K562 (cell line): ENCODE results near the gene SHISA2. TPM values are rescaled to one million over a fixed set of nuclear protein-coding genes. Genes with fewer than 3 reads are reported as not detected.

Experiments used
- ATAC-seq: fragments of 200-7000 bp; cut with Tn5 transposase; 3 replicates; pipeline ENCODE4 v1.9.1; 2020; ENCODE audit warnings: moderate library complexity
- BruUV-seq: library from RNA; stranded (reverse); fragments of 400-500 nt; replicated peaks from 2 replicates; lab custom pipeline; 2021; lab: Mats Ljungman, UMichigan
- CTCF ChIA-PET: fragments of 300-600 bp; formaldehyde crosslinking; extraction: SDS; loops from one replicate; lab custom pipeline; 2021; ENCODE audit warnings: low intra/inter-chr PET ratio; lab: Yijun Ruan, JAX
- POLR2A ChIA-PET: fragments of 300-600, 350-650 bp; sonication (Branson Sonifier 250); formaldehyde crosslinking; extraction: SDS; loops from one replicate; lab custom pipeline; 2021; ENCODE audit warnings: antibody characterized with exemption, inconsistent platforms; lab: Yijun Ruan, JAX
- DNase-seq, 4 experiments: peaks; one replicate each; pipeline versions ENCODE4 v3.0.0 to v3.0.0-alpha.2; 2011 to 2018; ENCODE audit warnings: low spot score in 3 of 4, mixed read lengths in 3 of 4; ENCODE audit errors: extremely low read depth in 1 of 4
- FAIRE-seq: peaks from 2 replicates; lab custom pipeline; 2011; peaks lifted over from hg19 to GRCh38; lab: Jason Lieb, UNC
- H2AFZ ChIP-seq: 2 replicates; pipeline ENCODE4 v1.6.0; 2011; ENCODE audit warnings: low read depth, low read length, control low read depth, inconsistent platforms
- H3K27ac ChIP-seq: fragments of 200-600 bp; 3 replicates; pipeline ENCODE4 v1.8.0; 2011; ENCODE audit warnings: low read depth, mild to moderate bottlenecking, control low read depth, inconsistent platforms, low read length, moderate library complexity, mixed read lengths; ENCODE audit errors: extremely low read depth
- H3K27me3 ChIP-seq, 2 experiments: fragments of 300-600 bp in 1 of 2; 2 replicates in 1 of 2; 3 replicates in 1 of 2; pipeline versions ENCODE4 v1.6.0 to v1.8.0; 2011; ENCODE audit warnings: inconsistent platforms in 2 of 2, low read length in 2 of 2, mild to moderate bottlenecking in 1 of 2, mixed read lengths in 1 of 2, moderate library complexity in 1 of 2; ENCODE audit not compliant: control insufficient read depth in 2 of 2, insufficient read depth in 2 of 2
- H3K36me3 ChIP-seq: fragments of 300-600 bp; 3 replicates; pipeline ENCODE4 v1.8.0; 2011; ENCODE audit warnings: mild to moderate bottlenecking, low read length, inconsistent platforms; ENCODE audit not compliant: control insufficient read depth, insufficient read depth
- H3K4me1 ChIP-seq, 2 experiments: fragments of 200-600 bp in 1 of 2; replicated peaks in 1 of 2; 2 replicates in 1 of 2; 3 replicates in 1 of 2; pipeline versions ENCODE4 v1.5.1 to v1.8.0; 2011; ENCODE audit warnings: inconsistent platforms in 2 of 2, low read length in 2 of 2, mild to moderate bottlenecking in 1 of 2, mixed read lengths in 1 of 2, moderate library complexity in 1 of 2; ENCODE audit not compliant: control insufficient read depth in 2 of 2, insufficient read depth in 2 of 2
- H3K4me2 ChIP-seq: 2 replicates; pipeline ENCODE4 v1.6.1; 2011; ENCODE audit warnings: low read length, control low read depth, inconsistent platforms, mixed read lengths; ENCODE audit not compliant: insufficient read depth
- H3K4me3 ChIP-seq: fragments of 200-600 bp; sonication (generic), shearing (Covaris generic); 2 replicates; pipeline ENCODE4 v1.5.1; 2016; ENCODE audit warnings: control low read depth, inconsistent platforms
- H3K79me2 ChIP-seq: fragments of 200-600 bp; 3 replicates; pipeline ENCODE4 v1.8.0; 2011; ENCODE audit warnings: low read length, inconsistent platforms; ENCODE audit not compliant: control insufficient read depth, insufficient read depth
- H3K9ac ChIP-seq, 2 experiments: 2 replicates each; pipeline versions ENCODE4 v1.6.0 to v1.6.1; 2011; ENCODE audit warnings: low read depth in 2 of 2, low read length in 2 of 2, control low read depth in 1 of 2, inconsistent platforms in 1 of 2, mild to moderate bottlenecking in 1 of 2, mixed read lengths in 1 of 2; ENCODE audit not compliant: insufficient read depth in 1 of 2
- H3K9me1 ChIP-seq: one replicate; pipeline ENCODE4 v1.6.0; 2011; ENCODE audit warnings: inconsistent platforms, mild to moderate bottlenecking, low read length, moderate library complexity; ENCODE audit not compliant: control insufficient read depth, insufficient read depth
- H3K9me3 ChIP-seq: replicated peaks from 2 replicates; pipeline ENCODE4 v1.5.1; 2011; ENCODE audit warnings: low read depth, low read length, inconsistent platforms; ENCODE audit not compliant: control insufficient read depth, insufficient read depth
- H4K20me1 ChIP-seq: replicated peaks from 2 replicates; pipeline ENCODE4 v1.6.1; 2011; ENCODE audit warnings: low read length, inconsistent platforms, mixed read lengths; ENCODE audit not compliant: control insufficient read depth, insufficient read depth
- C11orf30 ChIP-seq: fragments of 450-650 bp; IDR thresholded peaks from 2 replicates; pipeline ENCODE4 v1.6.1; 2016; ENCODE audit warnings: low read depth, mild to moderate bottlenecking
- CUX1 ChIP-seq: fragments of 200-800 bp; sonication (Bioruptor generic); IDR thresholded peaks from 2 replicates; pipeline ENCODE4 v1.6.1; 2016; ENCODE audit warnings: missing genetic modification characterization, missing compliant biosample characterization
- ELF4 ChIP-seq: fragments of 450-650 bp; formaldehyde crosslinking; IDR thresholded peaks from 2 replicates; pipeline ENCODE4 v1.4.0; 2022; ENCODE audit warnings: missing genetic modification characterization
- HMG20A ChIP-seq: fragments of 450-650 bp; formaldehyde crosslinking; conservative IDR thresholded peaks from 2 replicates; pipeline ENCODE4 v1.4.0; 2020; ENCODE audit warnings: mild to moderate bottlenecking, mixed read lengths
- ILK ChIP-seq: fragments of 450-650 bp; IDR thresholded peaks from 2 replicates; pipeline ENCODE4 v1.6.1; 2016; ENCODE audit warnings: missing genetic modification characterization, low read depth, mild to moderate bottlenecking, missing compliant biosample characterization, moderate library complexity, borderline replicate concordance
- MTF1 ChIP-seq: fragments of 250-450 bp; sonication (Bioruptor Pico); IDR thresholded peaks from 2 replicates; pipeline ENCODE4 v1.9.0; 2021; ENCODE audit warnings: moderate library complexity, mild to moderate bottlenecking, inconsistent platforms, borderline replicate concordance
- MYC ChIP-seq, 2 experiments: fragments of 250-450 bp in 1 of 2; sonication (Bioruptor Pico) in 1 of 2; IDR thresholded peaks; 2 replicates each; pipeline versions ENCODE4 v1.5.1 to v1.6.1; 2012 to 2021; ENCODE audit warnings: low read depth in 2 of 2, borderline replicate concordance in 1 of 2, improper control_type of control experiment in 1 of 2, low read length in 1 of 2, mild to moderate bottlenecking in 1 of 2, moderate library complexity in 1 of 2
- RHOXF2B ChIP-seq: fragments of 250-450 bp; sonication (Bioruptor Pico); conservative IDR thresholded peaks from 2 replicates; pipeline ENCODE4 v1.5.1; 2021
- SMARCA4 ChIP-seq: fragments of 450-650 bp; IDR thresholded peaks from 2 replicates; pipeline ENCODE4 v1.6.1; 2016
- TAF15 ChIP-seq: fragments of 200-400 bp; formaldehyde crosslinking; IDR thresholded peaks from 2 replicates; pipeline ENCODE4 v1.6.1; 2017; ENCODE audit warnings: mild to moderate bottlenecking, low read depth, low read length, moderate library complexity
- WGBS: fragments of 100-300 bp; shearing (Covaris generic); methylation state at CpG from one replicate; pipeline ENCODE4 v1.1.6; 2016; ENCODE audit warnings: low coverage, mixed read lengths; ENCODE audit not compliant: insufficient coverage; ENCODE audit errors: missing lambda C conversion rate; 5-methylcytosine and 5-hydroxymethylcytosine counted together
- in situ Hi-C: fragments of 300-500 bp; cut with MboI; formaldehyde crosslinking; loops from 4 replicates; pipeline ENCODE4 v1.15.0; 2018; ENCODE audit warnings: inconsistent platforms, mixed read lengths
- intact Hi-C: fragments of 100-400 bp; cut with micrococcal nuclease; formaldehyde crosslinking; loops from 2 replicates; pipeline ENCODE4 v1.14.2; 2022
- polyA plus RNA-seq, 8 experiments: library from polyadenylated mRNA; depleted of rRNA in 4 of 8; stranded (reverse) in 5 of 8; unstranded in 3 of 8; fragments of >200 nt; fragmentation: Nextera tagmentation in 2 of 8; fragmentation: Illumina TruSeq in 1 of 8; extraction: Ambion mirVana in 2 of 8; extraction: Trizol in 1 of 8; gene quantifications; 2 replicates each; pipeline versions ENCODE4 v1.2.1 to v1.2.3, GENCODE V29; 2011 to 2014; ENCODE audit warnings: inconsistent platforms in 1 of 8, missing spikeins in 1 of 8
- total RNA-seq, 7 experiments: library from RNA; depleted of rRNA in 6 of 7; stranded (reverse); fragments of >200 nt in 6 of 7; fragmentation: Illumina TruSeq in 2 of 7; extraction: Trizol in 2 of 7; gene quantifications; 2 replicates each; pipeline versions ENCODE4 v1.2.1 to v1.2.3, GENCODE V29; 2011 to 2021; ENCODE audit warnings: low replicate concordance in 1 of 7
- TF ChIP-seq, protein P1 (sequence below): fragments of 450-650 bp; IDR thresholded peaks from 2 replicates; pipeline ENCODE4 v1.6.1; 2016; ENCODE audit warnings: low read depth, mild to moderate bottlenecking, moderate library complexity

The SHISA2 gene
- total and polyA plus RNA-seq, 9 of the 15 experiments (the other 6 are each of a cell fraction or from before 2014, with no cell fraction given): not detected

DNA sequence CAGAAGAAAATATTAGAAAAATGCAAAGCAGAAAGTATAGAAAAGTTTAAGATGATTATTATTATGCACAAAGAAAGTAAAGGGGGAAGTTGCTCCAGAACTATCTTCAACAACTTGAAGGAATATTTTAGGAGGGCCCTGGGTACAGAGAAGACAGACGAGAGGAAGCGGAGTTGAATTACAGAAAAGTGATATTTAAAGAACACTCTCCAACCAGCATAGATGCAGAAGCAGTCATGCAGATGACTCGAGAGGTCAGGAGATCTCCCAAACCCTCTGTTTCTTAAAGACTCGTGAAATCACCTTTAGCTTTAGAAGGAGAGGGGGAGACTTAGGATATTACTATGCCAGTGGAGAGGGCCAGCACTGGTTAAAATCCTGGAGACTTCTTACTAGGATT lies 8.5 kb upstream of the SHISA2 start:
- H3K4me1 ChIP-seq: no peaks in the 10 kb centered on the region
- FAIRE-seq: no peak
- H3K9me1 ChIP-seq: no peaks in the 10 kb centered on the region
- in situ Hi-C loops (loop anchor here (10.0 kb wide), 1 partner anchor 486 kb away; no protein-coding TSS in a partner anchor), intact Hi-C loops (loop anchor here (5.0 kb wide), 1 partner anchor 488 kb away; no protein-coding TSS in a partner anchor)
- no peaks in the 10 kb centered on the region for H3K79me2 ChIP-seq
- no peaks in the 10 kb centered on the region for H3K27me3 ChIP-seq
- ChIA-PET POLR2A (no interaction called here), CTCF (no interaction called here)
- H3K4me3 ChIP-seq: no peak overlapping the region
- no peak overlapping the region for H3K27ac ChIP-seq
- no peak for DNase-seq
- H2AFZ ChIP-seq: no peak overlapping the region
- H4K20me1 ChIP-seq: no peaks in the 10 kb centered on the region
- no peak for ATAC-seq
- no peak overlapping the region for H3K4me2 ChIP-seq
- no peaks in the 10 kb centered on the region for H3K36me3 ChIP-seq
- no peak for TF ChIP-seq ILK
- TF ChIP-seq TAF15: no peak
- no peak overlapping the region for H3K9ac ChIP-seq
- WGBS: 0% methylated on average over 3 of the region's 4 CpGs
- no TSS peak for BruUV-seq
- H3K9me3 ChIP-seq: no peaks in the 10 kb centered on the region

DNA sequence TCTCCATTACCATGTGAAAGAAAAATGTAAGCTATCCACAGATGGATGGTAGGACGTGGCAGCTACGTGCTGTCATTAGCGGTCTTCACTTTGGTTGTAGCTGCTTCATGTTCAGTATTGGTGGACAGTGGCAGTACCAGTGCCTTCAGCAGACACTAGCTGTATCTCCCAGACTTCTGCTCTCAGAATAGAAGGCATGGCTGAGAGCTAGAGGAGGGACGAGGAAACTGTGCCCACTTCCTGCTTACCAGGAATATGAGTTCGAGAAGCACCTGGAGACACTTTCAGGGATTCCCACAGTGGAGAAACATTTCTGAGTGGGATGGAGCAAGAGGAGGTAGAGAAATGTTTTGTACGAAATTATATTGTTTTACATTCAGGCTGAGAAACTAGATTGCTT lies 6.9 kb upstream of the SHISA2 start:
- Histone ChIP-seq H3K4me1 (no peaks in the 10 kb centered on the region), H4K20me1 (no peaks in the 10 kb centered on the region), H3K9me3 (no peaks in the 10 kb centered on the region), H3K27me3 (no peaks in the 10 kb centered on the region), H3K9ac (no peak overlapping the region), H3K4me3 (no peak overlapping the region), H3K79me2 (no peaks in the 10 kb centered on the region), H2AFZ (no peak overlapping the region), H3K27ac (no peak overlapping the region), H3K9me1 (no peaks in the 10 kb centered on the region), H3K36me3 (no peaks in the 10 kb centered on the region), H3K4me2 (no peak overlapping the region)
- intact Hi-C loops: no loop called here
- in situ Hi-C loops: no loop called here
- no TSS peak for BruUV-seq
- no peak for FAIRE-seq
- ChIA-PET CTCF (no interaction called here), POLR2A (interaction anchor here (0.7 kb wide), 1 partner anchor 1882 kb away, joined by 3 read pairs; no protein-coding TSS in a partner anchor)
- DNase-seq: no peak
- no peak for ATAC-seq
- 0% methylated on average over 5 of the region's 6 CpGs for WGBS
- TF ChIP-seq SMARCA4: no peak
- no peak for TF ChIP-seq RHOXF2B (CRISPR knock-in tag)
- no peak for TF ChIP-seq CUX1 (CRISPR knock-in tag)
- TF ChIP-seq, protein P1, sequence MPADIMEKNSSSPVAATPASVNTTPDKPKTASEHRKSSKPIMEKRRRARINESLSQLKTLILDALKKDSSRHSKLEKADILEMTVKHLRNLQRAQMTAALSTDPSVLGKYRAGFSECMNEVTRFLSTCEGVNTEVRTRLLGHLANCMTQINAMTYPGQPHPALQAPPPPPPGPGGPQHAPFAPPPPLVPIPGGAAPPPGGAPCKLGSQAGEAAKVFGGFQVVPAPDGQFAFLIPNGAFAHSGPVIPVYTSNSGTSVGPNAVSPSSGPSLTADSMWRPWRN: no peak
- no peak for TF ChIP-seq MYC (IDR thresholded peaks at IDR 0.05; ENCODE audit: low read depth, low read length)
- TF ChIP-seq MYC (CRISPR knock-in tag; IDR thresholded peaks at IDR 0.05; ENCODE audit: borderline replicate concordance, low read depth): no peak
- TF ChIP-seq HMG20A (CRISPR knock-in tag): no peak
- no peak for TF ChIP-seq ELF4
- no peak for TF ChIP-seq MTF1 (CRISPR knock-in tag)
- TF ChIP-seq C11orf30: no peak
